HCEC 1CT (cell line): ENCODE data around the gene CEP170.
"Not testable (repeated sequence)": the region's sequence is repeated elsewhere in the genome, so short reads cannot be mapped to it uniquely, and the experiment has no call there.

Experiments
- DNase-seq: peaks from one replicate; pipeline ENCODE4 v3.0.0-alpha.2; 2017

CEP170 gene

DNA sequence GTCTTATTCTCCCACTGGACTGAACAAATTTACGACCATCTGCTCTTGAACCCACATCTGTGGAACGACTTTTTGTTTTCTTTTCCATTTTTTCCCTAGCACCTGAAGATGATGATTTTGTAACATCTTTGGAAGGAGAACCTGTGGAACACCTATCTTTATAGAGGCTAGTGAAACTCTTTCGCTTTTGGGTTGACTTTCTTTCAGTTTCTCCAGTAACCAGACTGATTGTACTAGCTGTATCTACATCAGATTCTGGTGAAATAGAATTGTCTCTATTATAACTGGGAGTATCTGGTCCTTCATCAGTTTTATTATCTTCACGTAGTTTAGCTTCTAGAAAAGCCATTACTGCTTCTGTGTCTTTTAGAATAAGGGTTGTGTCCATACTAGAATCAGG, 90.2 kb downstream of the CEP170 start:
- not testable (repeated sequence) for DNase-seq

DNA sequence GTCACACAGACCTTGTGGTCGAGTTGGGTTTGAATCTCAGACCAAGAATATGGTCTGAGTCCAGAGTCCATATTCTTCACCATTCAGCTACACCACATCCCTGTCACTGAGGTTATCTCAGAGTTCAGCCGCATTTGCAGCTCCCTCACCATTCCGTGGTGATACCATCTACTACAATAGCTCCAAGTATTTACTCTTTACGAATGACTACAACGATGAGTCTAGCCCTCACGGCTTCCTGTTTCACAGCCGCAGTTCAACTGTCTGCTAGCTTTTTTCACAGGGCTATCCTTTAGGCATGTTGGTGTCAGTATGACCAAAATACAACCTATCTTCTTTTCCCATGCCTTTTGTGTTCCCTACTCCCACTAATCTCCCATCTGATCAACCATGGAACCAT, 104.2 kb downstream of the CEP170 start:
- DNase-seq, result not testable (repeated sequence)

DNA sequence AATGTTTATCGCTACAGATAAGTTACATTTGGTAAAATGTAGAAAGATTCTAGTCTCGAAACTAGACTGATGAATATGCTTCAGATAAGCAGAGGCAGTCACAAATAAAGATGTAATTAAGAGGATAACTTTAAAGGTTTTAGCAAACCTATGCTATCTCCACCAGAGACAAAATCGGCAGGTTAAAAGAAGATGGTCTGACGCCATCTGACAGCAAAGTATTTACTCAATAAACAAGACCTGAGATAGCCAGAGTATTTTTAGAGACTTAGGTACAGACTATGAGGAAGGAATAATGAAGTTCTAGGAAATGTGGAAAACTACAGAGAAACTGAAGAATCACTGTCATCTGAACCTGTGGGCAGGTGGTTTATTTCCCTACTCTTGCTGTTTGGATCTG, 106.0 kb downstream of the CEP170 start:
- not testable (repeated sequence) for DNase-seq

DNA sequence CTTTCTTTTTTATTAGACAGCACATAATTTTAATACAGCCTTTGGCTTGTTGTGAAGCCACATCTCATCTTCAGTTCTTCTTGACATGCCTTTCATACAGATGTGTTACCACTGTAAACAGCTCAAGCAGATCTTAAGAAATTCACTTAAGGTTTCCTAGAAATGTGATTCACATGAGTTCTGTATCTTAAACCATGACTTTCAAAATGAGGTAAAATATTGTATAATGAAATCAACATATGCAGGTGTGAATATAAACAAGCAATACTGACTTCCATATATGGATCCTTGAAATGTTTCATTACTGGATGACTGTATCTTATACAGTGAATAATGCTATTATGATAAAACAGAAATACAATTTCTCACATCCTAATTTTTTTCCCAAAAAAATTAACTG, 107.7 kb downstream of the CEP170 start:
- not testable (repeated sequence) for DNase-seq

DNA sequence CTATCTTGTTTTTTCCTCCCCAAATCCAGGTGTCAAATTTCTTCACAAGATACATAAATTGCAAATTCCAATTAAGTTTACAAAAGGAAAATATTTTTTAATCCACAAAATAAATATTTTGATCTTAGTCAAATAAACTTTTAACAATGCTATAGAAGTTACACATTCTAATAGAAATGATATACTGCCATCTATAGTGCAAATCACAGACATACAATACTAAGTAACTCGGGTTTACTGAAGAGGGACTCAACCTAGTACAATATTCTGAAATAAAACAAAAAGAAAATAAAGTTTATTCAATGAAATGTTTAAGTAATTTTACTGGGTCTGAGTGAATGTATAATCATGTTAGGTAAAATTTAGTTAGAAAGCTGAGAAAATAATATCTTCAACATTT, 114.6 kb downstream of the CEP170 start:
- peak; percentile 13 for DNase-seq

DNA sequence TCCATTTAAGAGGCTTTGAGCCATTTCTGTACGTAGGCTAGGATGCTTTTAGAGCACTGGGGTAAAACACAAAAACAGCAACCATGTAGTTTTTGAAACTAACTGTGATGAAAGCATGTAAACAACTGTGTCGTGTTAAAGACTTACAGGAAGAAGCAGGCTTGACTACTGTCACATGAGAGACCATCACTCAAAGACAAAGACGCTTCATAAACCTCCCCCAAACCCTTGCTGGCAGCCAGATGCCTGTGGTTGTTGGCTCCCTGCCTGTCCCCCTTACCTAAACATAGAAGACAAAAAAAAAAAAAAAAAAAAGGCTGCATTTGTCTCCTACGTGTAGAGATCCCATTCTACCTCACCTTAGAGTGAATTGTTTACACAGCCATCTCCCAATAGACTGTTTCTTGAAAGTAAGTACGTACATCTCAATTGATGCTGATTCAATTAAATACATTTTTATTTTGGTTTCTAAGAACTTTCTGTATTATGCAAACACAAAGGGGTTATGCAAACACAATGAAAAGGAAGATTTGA, 132.1 kb downstream of the CEP170 start:
- not testable (repeated sequence) for DNase-seq

DNA sequence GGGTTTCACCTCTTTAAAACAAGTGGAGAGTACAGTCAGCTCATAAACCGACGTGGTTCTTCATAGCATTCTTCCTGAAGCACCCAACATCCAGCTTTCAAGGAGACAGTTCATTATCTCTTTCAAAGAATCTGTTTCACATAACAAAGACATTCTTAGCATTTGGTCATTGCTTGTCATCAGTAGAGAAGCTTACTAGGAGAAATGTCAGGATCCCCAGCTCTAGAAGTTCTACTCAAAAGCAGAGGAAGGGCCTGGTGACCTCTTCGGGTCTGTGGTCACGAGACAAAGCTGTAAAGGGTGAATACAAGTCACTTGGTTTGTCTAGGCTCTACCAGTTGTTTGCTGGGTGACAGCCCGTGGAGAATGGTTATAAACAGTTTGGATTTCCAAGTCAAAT, 133.1 kb downstream of the CEP170 start:
- not testable (repeated sequence) for DNase-seq

DNA sequence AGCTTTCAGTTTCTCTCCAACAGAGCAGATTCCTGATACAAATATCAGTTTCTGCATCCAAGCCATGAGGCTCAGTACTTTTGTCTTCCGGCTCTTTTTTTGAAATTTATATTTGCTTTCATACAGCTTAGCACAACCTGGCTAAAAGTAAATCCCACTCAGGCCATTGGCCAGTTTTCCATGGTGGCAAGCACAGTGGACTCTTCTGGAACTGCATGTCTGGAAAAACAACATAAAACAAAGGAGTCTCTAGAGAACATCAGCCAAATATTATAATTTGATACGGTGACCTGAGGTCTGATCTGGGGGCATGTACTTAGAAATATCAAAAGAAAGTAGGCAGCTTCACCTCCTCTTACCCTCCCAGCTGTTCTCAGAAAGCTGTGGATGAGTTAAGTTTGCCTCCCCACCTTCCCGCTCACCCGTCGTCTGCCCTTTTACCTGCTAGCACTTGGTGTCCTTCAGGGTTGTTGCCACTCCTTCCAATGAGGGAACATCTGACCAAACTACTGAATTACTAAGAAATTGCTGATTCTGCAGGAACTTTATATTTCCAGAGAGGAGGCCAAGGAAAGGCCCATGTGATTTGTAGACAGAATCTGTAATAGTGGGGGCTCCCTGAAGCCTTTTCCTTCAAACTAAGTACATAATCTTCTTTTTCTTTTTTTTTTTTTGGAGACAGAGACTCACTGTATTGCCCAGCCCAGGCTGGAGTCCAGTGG, 136.3 kb downstream of the CEP170 start:
- not testable (repeated sequence) for DNase-seq

DNA sequence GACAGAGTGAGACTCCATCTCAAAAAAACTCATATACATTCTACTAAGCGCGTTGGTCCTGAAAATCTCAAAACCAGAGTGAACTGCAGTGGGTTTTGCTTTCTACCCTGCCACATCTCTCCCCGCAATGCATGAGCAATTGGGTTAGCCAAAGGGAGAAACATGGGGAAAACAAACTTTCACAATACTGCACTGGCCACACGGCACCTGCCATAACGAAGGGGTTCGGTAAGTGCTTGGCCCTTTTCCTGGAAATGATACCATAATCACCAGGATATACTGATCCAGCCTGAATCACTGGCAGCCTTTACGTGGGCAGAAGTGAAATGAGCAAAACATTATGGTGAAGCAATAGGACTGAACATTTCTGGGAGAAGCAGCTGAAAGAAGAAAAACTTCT, 138.9 kb downstream of the CEP170 start:
- DNase-seq, result peak; percentile 8

DNA sequence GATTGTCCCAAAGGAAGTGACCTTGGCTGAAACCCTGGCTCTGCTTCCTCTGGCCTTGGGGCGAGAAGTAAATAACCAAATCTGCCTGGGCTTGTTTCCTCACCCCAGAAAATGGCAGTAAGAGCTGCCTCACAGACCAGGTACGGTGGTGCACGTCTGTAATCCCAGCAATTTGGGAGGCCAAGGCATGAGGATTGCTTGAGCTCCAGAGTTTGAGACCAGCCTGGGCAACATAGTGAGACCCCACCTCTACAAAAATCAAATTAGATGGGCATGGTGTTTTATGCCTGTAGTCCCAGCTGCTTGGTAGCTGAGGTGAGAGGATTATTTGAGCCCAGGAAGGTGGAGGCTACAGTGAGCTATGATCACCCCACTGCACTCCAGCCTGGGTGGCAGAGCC, 140.3 kb downstream of the CEP170 start:
- not testable (repeated sequence) for DNase-seq

DNA sequence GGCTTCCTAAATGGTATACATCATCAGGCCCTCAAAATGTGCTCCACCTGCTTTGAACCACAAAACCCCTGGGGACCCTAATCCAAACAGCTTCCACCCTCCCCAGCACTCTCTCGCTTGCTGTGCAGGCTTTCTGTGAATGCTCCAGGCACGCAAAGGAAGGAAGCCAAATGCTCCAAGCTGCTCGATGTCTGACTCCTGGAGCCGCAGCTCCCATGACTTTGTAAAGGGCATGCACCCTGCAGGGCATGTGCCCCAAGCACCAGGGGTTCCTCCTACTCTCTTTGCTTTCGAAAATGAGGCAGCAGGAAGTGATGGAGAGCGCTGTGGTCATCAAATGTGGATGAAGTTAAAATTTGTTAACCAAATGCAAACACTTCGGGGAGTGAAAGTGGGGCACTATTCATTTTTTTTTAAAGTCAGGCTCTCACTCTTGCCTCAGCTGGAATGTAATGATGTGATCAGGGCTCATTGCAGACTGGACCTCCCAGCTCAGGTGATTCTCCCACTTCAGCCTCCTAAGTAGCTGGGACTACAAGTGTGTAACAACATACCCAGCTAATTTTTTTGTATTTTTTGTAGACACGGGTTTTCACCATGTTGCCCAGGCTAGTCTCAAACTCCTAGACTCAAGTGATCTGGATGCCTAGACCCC, 140.9 kb downstream of the CEP170 start:
- not testable (repeated sequence) for DNase-seq

DNA sequence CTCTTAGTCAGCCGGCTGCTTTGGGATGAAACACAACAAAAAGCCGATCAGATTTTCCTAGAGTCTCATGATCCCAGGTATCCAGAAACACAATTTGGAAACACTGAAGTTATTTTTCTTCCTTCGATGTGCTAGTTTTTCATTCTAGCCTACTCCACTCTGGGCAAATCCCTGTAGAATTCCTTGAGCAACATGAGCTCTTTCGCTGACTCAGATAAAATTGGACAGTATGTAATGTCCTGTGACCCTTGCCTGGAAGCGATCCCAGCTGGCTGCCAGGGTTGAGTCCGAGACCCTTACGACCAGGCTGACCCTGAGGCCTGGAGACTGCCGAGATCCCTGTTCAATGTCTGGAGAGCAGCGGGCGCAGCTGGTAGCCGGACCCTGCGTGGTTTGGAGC, 147.9 kb downstream of the CEP170 start:
- not testable (repeated sequence) for DNase-seq

DNA sequence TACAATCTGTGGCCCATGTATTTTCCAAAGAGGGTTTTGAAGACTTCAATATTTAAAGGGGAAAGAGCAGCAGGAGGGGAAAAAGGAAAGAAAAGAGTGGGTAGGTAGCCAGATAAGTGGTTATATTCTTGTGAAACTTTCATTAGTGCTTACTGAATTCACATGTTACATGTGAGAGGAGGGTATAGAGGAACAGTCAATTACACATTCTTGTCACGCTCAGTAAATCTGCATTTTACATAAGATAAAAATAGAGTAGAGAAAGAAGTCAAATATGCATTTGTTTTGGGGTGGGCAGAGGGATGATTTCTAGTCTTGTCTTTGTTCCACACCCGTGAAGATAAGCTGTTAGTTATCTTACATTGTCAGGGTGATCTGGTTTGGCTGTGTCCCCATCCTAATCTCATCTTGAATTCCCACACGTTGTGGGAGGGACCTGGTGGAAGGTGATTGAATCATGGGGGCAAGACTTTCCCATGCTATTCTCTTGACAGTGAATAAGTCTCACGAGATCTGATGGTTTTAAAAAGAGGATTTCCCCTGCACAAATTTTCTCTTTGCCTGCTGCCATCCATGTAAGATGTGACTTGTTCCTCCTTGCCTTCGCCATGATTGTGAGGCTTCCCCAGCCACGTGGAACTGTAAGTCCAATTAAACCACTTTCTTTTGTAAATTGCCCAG, 149.3 kb downstream of the CEP170 start:
- not testable (repeated sequence) for DNase-seq

DNA sequence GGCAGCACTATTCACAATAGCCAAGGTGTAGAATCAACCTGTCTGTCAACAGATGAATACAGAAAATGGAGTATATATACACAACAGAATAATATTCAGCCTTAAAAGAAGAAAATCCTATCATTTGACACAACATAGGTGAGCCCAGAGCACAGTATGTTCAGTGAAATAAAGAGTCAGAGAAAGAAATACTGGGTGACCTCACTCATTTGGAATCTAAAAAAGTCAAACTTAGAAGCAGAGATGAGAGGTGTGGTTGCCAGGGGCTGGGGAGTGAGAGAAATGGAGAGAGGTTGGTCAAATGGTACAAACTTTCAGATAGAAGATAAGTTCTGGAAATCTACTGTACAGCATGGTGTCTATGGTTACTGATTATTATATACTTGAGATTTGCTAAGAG, 150.0 kb downstream of the CEP170 start:
- DNase-seq, result not testable (repeated sequence)

DNA sequence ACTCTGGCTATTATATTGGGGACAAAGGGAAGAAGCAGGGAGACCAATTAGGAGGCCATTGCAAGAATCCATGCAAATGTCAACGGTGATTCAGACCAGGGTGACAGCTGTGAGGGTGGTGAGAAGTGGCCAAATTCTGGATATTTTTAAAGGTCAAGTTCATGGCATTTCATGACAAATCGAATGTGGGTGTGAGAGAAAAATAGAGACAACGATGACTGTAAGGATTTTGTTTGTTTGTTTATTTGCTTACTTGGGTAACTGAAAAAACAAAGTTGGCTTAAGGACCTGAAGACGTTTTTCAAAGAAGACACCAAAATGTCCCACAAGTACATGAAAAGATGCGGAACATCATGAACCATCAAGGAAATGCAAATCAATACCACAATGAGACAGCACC, 150.6 kb downstream of the CEP170 start:
- not testable (repeated sequence) for DNase-seq

DNA sequence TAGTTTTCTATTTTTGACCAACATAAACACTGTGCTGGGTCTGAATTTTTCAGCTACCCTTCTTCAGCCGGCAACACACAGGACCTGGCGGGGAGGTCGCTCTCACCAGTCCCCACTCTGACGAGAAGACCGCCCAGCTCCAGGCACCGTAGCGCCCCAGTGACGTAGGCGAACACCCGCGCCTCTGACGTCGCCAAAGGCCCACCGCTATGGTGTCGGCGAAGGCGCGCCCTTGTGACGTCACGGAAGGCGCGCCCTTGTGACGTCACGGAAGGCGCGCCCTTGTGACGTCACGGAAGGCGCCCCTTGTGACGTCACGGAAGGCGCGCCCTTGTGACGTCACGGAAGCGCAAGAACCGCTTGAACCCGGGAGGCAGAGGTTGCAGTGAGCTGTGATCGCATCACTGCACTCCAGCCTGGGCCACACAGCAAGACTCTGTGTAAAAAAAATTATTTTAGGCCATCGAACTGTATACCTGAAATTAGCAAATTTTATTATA, 153.5 kb downstream of the CEP170 start:
- DNase-seq, result not testable (repeated sequence)

DNA sequence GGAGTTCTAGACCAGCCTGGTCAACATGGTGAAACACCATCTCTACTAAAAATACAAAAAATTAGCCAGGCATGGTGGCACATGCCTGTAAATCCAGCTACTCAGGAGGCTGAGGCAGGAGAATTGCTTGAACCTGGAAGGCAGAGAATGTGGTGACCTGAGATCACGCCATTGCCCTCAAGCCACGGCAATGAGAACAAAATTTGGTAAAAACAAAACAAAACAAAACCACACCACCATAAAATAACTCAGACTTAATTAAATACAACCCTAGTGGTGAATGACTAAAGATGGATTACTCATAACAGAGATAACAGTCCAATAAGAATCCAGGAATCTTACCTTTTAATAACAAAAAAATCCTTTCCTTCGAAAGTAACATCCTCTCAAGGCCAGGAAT, 167.7 kb downstream of the CEP170 start:
- not testable (repeated sequence) for DNase-seq
